Keratinocyte (primary cell): ENCODE results near the gene PAX5. TPM values are rescaled to one million over a fixed set of nuclear protein-coding genes. Genes with fewer than 3 reads are reported as not detected.

ENCODE experiments used
- DNase-seq: peaks from one replicate; pipeline ENCODE4 v3.0.0-alpha.2; 2011; ENCODE audit warnings: low read depth, missing footprints, low spot score
- FAIRE-seq: peaks from 2 replicates; lab custom pipeline; 2011; peaks lifted over from hg19 to GRCh38; lab: Jason Lieb, UNC
- H2AFZ ChIP-seq: 2 replicates; pipeline ENCODE4 v1.6.0; 2012; ENCODE audit warnings: low read length, control low read depth, inconsistent platforms; ENCODE audit not compliant: control insufficient read depth
- H3K27ac ChIP-seq: 2 replicates; pipeline ENCODE4 v1.5.1; 2011; ENCODE audit warnings: low read length; ENCODE audit not compliant: control insufficient read depth, insufficient read depth
- H3K27me3 ChIP-seq: 3 replicates; pipeline ENCODE4 v1.6.0; 2011; ENCODE audit warnings: low read length; ENCODE audit not compliant: control insufficient read depth, insufficient read depth; ENCODE audit errors: extremely low read depth
- H3K36me3 ChIP-seq, 2 experiments: 2 replicates in 1 of 2; 3 replicates in 1 of 2; pipeline ENCODE4 v1.5.1; 2011; ENCODE audit warnings: low read length in 2 of 2, mild to moderate bottlenecking in 1 of 2; ENCODE audit not compliant: control insufficient read depth in 2 of 2, insufficient read depth in 2 of 2; ENCODE audit errors: extremely low read depth in 1 of 2
- H3K4me1 ChIP-seq: 3 replicates; pipeline ENCODE4 v1.5.1; 2011; ENCODE audit warnings: low read length; ENCODE audit not compliant: control insufficient read depth, insufficient read depth; ENCODE audit errors: extremely low read depth
- H3K4me2 ChIP-seq: 3 replicates; pipeline ENCODE4 v1.6.0; 2011; ENCODE audit warnings: low read depth, low read length; ENCODE audit not compliant: control insufficient read depth, insufficient read depth; ENCODE audit errors: extremely low read depth
- H3K4me3 ChIP-seq, 3 experiments: fragments of 200-600 bp in 1 of 3; sonication (generic) in 1 of 3; 2 replicates in 2 of 3; 3 replicates in 1 of 3; pipeline ENCODE4 v1.5.1; 2011 to 2016; ENCODE audit warnings: low read length in 3 of 3, mild to moderate bottlenecking in 3 of 3, control low read depth in 2 of 3, inconsistent platforms in 1 of 3, low read depth in 1 of 3, mixed read lengths in 1 of 3, mixed run types in 1 of 3, moderate library complexity in 1 of 3; ENCODE audit not compliant: control insufficient read depth in 2 of 3, insufficient read depth in 2 of 3; ENCODE audit errors: extremely low read depth in 1 of 3
- H3K79me2 ChIP-seq: 2 replicates; pipeline ENCODE4 v1.6.0; 2012; ENCODE audit warnings: low read length; ENCODE audit not compliant: control insufficient read depth, insufficient read depth
- H3K9ac ChIP-seq: 3 replicates; pipeline ENCODE4 v1.6.0; 2011; ENCODE audit warnings: low read length; ENCODE audit not compliant: control insufficient read depth, insufficient read depth; ENCODE audit errors: extremely low read depth
- H3K9me1 ChIP-seq: 3 replicates; pipeline ENCODE4 v1.6.0; 2011; ENCODE audit warnings: low read length; ENCODE audit not compliant: control insufficient read depth, insufficient read depth; ENCODE audit errors: extremely low read depth
- H3K9me3 ChIP-seq: 2 replicates; pipeline ENCODE4 v1.5.1; 2012; ENCODE audit warnings: low read depth, low read length; ENCODE audit not compliant: control insufficient read depth
- H4K20me1 ChIP-seq: 3 replicates; pipeline ENCODE4 v1.6.0; 2011; ENCODE audit warnings: low read length; ENCODE audit not compliant: control insufficient read depth, insufficient read depth; ENCODE audit errors: extremely low read depth
- CTCF ChIP-seq, 3 experiments: IDR thresholded peaks in 1 of 3; conservative IDR thresholded peaks in 1 of 3; optimal IDR thresholded peaks in 1 of 3; 2 replicates in 2 of 3; 3 replicates in 1 of 3; pipeline versions ENCODE3 to v1.5.1; 2011; ENCODE audit warnings: low read length in 3 of 3, mild to moderate bottlenecking in 3 of 3, moderate library complexity in 2 of 3, control low read depth in 1 of 3, inconsistent platforms in 1 of 3; ENCODE audit not compliant: insufficient read depth in 2 of 3; ENCODE audit errors: extremely low read depth in 1 of 3
- EZH2 ChIP-seq: IDR thresholded peaks from one replicate; pipeline ENCODE4 v1.6.1; 2012; ENCODE audit warnings: inconsistent platforms, mild to moderate bottlenecking, low read length, moderate library complexity
- dilution Hi-C: fragments of 300-500 bp; cut with MboI; formaldehyde crosslinking; loops from one replicate; pipeline ENCODE4 v1.7.0; 2020; ENCODE audit warnings: low sequenced_read_pairs; ENCODE audit not compliant: extremely low pct_ligation_motif_present
- polyA plus RNA-seq, 5 experiments: library from polyadenylated mRNA; depleted of rRNA in 3 of 5; stranded (reverse) in 3 of 5; stranded (forward) in 1 of 5; unstranded in 1 of 5; fragments of >200 nt; gene quantifications; 1 replicate in 1 of 5; 2 replicates in 3 of 5; 3 replicates in 1 of 5; pipeline versions ENCODE4 v1.2.1 to v1.2.3, GENCODE V29; 2011 to 2012; ENCODE audit warnings: missing spikeins in 2 of 5, low read depth in 1 of 5, low replicate concordance in 1 of 5

PAX5 gene
- polyA plus RNA-seq, 1 donor (not counting 4 experiments of a cell fraction or from before 2014, with no cell fraction given) = not detected

- peaks cover 12% of the 10 kb centered on the region for H3K27me3 ChIP-seq
- dilution Hi-C loops = no loop called here
- no peak overlapping the region for H2AFZ ChIP-seq
- H3K9me3 ChIP-seq = no peaks in the 10 kb centered on the region
- no peak overlapping the region for H3K4me3 ChIP-seq
- no peak overlapping the region for H3K4me2 ChIP-seq
- no peaks in the 10 kb centered on the region for H3K79me2 ChIP-seq
- H4K20me1 ChIP-seq = no peaks in the 10 kb centered on the region
- no peaks in the 10 kb centered on the region for H3K36me3 ChIP-seq
- H3K27ac ChIP-seq = no peak overlapping the region
- peaks cover 10% of the 10 kb centered on the region for H3K4me1 ChIP-seq
- no peak for TF ChIP-seq EZH2
- no peak overlapping the region for H3K9ac ChIP-seq
- DNase-seq = no peak
- no peak for FAIRE-seq
- H3K9me1 ChIP-seq = no peaks in the 10 kb centered on the region
Observed at GRCh38 chr9:36961561-36962325, 72.3 kb downstream of the PAX5 start.

- Histone ChIP-seq H3K4me3 (no peak overlapping the region), H3K9ac (no peak overlapping the region), H3K9me3 (no peaks in the 10 kb centered on the region), H3K9me1 (no peaks in the 10 kb centered on the region), H3K79me2 (no peaks in the 10 kb centered on the region), H3K36me3 (no peaks in the 10 kb centered on the region), H3K27me3 (peaks cover 14% of the 10 kb centered on the region), H3K27ac (no peak overlapping the region), H2AFZ (no peak overlapping the region), H3K4me1 (peaks cover 10% of the 10 kb centered on the region), H3K4me2 (no peak overlapping the region), H4K20me1 (no peaks in the 10 kb centered on the region)
- DNase-seq (no peak), FAIRE-seq (no peak)
- TF ChIP-seq CTCF (optimal IDR thresholded peaks at IDR 0.05 in 1 of 3, IDR thresholded peaks at IDR 0.05 in 1 of 3, conservative IDR thresholded peaks at IDR 0.05 in 1 of 3; ENCODE audit: extremely low read depth in 1 of 3, insufficient read depth in 2 of 3, low read length in 3 of 3) = no peak
- no peak for TF ChIP-seq EZH2
- dilution Hi-C loops = no loop called here
Observed at GRCh38 chr9:36961051-36961450, 73.0 kb downstream of the PAX5 start.
